H7 (cell line): ENCODE results near the gene AOC3. TPM values are rescaled to one million over a fixed set of nuclear protein-coding genes. Genes with fewer than 3 reads are reported as not detected.
"Not testable (repeated sequence)": the region's sequence is repeated elsewhere in the genome, so short reads cannot be mapped to it uniquely, and the experiment has no call there.

ENCODE experiments used
- DNase-seq: peaks from one replicate; pipeline ENCODE4 v3.0.0; 2012
- H3K27me3 ChIP-seq: 2 replicates; pipeline ENCODE4 v1.6.0; 2011; ENCODE audit warnings: mild to moderate bottlenecking, low read length; ENCODE audit not compliant: control insufficient read depth, insufficient read depth
- H3K36me3 ChIP-seq: replicated peaks from 2 replicates; pipeline ENCODE4 v1.5.1; 2011; ENCODE audit warnings: low read length; ENCODE audit not compliant: control insufficient read depth, insufficient read depth
- H3K4me3 ChIP-seq: 2 replicates; pipeline ENCODE4 v1.5.1; 2011; ENCODE audit warnings: low read depth, mild to moderate bottlenecking, control low read depth, low read length, moderate library complexity; ENCODE audit not compliant: insufficient read depth
- total RNA-seq: library from RNA; depleted of rRNA; stranded (reverse); fragments of >200 nt; shearing (Covaris generic); gene quantifications from 2 replicates; pipeline ENCODE4 v1.2.3, GENCODE V29; 2014

AOC3 gene
- total RNA-seq, 1 experiment from 2014 or later: 0.31 TPM

DNA sequence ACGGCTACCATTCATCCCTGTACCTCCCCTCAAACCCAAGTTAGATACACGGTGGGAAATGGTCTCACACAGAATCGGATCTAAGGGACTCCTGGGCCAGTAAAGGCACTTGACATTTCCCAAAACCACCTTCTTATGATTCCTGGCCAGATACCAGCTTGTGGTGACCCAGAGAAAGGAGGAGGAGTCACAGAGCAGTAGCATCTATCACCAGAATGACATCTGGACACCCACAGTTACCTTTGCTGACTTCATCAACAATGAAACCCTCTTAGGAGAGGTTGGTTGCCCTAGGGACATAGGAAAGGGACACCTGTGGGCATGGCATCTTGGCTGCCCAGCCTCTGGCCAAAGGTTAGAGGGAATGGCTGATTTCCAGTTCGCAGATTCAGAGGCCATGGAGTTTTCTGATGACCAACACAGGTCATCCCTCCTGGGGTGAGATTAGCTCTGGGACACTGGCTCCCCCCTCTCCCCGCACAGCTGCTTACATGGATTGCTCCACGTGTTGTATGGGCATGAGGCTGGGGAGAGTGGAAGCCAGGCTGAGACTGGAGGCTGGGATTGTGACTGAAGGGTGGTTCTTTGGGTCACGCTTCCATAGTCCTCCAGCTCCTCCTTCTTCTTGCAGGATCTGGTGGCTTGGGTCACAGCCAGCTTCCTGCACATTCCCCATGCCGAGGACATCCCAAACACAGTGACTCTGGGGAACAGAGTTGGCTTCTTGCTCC is 1.4 kb upstream of the AOC3 start:
- no peak for DNase-seq

GRCh38 chr17:42851371-42852240 is 607 bp downstream of the AOC3 start:
- H3K4me3 ChIP-seq, H3K27me3 ChIP-seq, H3K36me3 ChIP-seq, DNase-seq: not testable (repeated sequence)

More for the DNA sequence above, 1.4 kb upstream of the AOC3 start:
- Histone ChIP-seq H3K36me3 (peaks cover 6% of the 10 kb centered on the region), H3K27me3 (no peaks in the 10 kb centered on the region), H3K4me3 (no peak overlapping the region)

DNA sequence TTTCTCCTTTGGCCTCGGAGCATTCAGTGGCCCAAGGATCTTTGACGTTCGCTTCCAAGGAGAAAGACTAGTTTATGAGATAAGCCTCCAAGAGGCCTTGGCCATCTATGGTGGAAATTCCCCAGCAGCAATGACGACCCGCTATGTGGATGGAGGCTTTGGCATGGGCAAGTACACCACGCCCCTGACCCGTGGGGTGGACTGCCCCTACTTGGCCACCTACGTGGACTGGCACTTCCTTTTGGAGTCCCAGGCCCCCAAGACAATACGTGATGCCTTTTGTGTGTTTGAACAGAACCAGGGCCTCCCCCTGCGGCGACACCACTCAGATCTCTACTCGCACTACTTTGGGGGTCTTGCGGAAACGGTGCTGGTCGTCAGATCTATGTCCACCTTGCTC is 1.4 kb downstream of the AOC3 start:
- Histone ChIP-seq H3K4me3 (no peak overlapping the region), H3K27me3 (no peaks in the 10 kb centered on the region), H3K36me3 (no peaks in the 10 kb centered on the region)
- DNase-seq: no peak

DNA sequence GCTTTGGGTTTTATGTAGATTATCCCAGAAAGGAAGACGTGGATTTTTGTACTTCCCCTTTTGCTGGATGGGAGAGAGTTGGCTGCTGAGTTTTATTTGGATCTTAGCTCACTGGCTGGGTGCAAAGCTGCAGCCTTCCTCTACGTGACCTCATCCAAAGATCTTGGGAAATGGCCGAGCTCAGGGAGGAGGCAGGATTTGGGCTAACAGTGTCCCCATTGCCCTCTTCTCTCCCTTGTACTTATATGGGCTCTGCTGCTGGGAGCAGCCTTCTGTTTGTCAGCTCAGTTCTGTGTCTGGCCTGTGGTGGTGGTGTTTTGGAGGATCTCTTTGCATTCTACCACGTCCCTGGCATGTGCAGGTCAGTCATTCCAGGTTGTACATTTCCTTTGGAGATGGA is 2.0 kb downstream of the AOC3 start:
- DNase-seq: no peak
- Histone ChIP-seq H3K27me3 (no peaks in the 10 kb centered on the region), H3K4me3 (no peak overlapping the region), H3K36me3 (no peaks in the 10 kb centered on the region)

GRCh38 chr17:42853597-42853967 is 2.6 kb downstream of the AOC3 start:
- no peak for DNase-seq
- H3K27me3 ChIP-seq: no peaks in the 10 kb centered on the region
- no peak overlapping the region for H3K4me3 ChIP-seq
- no peaks in the 10 kb centered on the region for H3K36me3 ChIP-seq

DNA sequence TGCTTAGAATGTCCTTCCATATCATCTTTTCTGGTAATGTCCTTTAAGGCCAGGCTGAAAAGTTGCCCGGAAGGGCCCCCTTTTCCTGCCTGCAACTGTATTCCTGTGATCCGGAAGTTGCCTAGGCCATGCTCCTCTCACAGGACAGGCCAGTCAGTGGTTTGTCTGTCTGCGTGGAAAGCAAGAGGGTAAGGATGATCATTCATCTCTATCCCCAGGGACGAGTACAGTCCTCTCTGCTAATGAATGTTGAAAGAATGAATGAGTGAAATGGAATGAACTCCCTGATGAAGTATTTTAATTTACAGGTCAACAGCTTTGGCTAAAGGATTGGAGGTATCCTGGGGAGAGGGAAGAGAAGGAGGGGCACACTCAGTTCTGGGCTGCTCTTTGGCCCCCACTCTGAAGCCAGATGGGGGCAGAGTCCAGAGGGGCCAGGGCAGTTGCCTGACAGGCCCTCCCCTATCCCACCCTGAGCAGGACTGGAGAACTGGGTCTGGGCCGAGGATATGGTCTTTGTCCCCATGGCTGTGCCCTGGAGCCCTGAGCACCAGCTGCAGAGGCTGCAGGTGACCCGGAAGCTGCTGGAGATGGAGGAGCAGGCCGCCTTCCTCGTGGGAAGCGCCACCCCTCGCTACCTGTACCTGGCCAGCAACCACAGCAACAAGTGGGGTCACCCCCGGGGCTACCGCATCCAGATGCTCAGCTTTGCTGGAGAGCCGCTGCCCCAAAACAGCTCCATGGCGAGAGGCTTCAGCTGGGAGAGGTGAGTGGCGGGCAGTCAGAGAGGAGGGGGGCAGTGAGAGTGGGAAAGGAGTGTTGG is 3.2 kb downstream of the AOC3 start:
- Histone ChIP-seq H3K36me3 (no peaks in the 10 kb centered on the region), H3K27me3 (no peaks in the 10 kb centered on the region), H3K4me3 (no peak overlapping the region)
- no peak for DNase-seq

GRCh38 chr17:42855048-42855596 is 4.1 kb downstream of the AOC3 start:
- Histone ChIP-seq H3K36me3 (no peaks in the 10 kb centered on the region), H3K4me3 (no peak overlapping the region), H3K27me3 (no peaks in the 10 kb centered on the region)
- no peak for DNase-seq

- not testable (repeated sequence) for DNase-seq, H3K36me3 ChIP-seq, H3K4me3 ChIP-seq, H3K27me3 ChIP-seq
Measured at GRCh38 chr17:42856093-42856492, 5.1 kb downstream of the AOC3 start.

DNA sequence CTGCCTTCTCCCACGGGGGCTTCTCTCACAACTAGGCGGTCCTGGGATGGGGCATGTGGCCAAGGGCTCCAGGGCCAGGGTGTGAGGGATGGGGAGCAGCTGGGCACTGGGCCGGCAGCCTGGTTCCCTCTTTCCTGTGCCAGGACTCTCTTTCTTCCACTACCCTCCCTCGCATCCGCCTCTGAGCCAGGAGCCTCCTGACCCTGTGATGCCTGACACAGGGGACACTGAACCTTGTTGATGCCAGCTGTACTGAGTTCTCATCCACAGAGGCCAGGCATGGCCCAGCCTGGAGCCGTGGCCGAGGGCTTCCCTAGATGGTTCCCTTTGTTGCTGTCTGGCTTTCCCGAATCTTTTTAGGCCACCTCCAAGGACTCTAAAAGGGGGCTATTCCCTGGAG is 5.5 kb downstream of the AOC3 start:
- H3K4me3 ChIP-seq, DNase-seq, H3K27me3 ChIP-seq, H3K36me3 ChIP-seq: not testable (repeated sequence)

- Histone ChIP-seq H3K4me3 (no peak overlapping the region), H3K27me3 (no peaks in the 10 kb centered on the region), H3K36me3 (no peaks in the 10 kb centered on the region)
- peak; percentile 80 for DNase-seq
Measured at GRCh38 chr17:42857389-42857788, 6.4 kb downstream of the AOC3 start.

- Histone ChIP-seq H3K4me3 (no peak overlapping the region), H3K27me3 (no peaks in the 10 kb centered on the region; the same call in 1 of the 2 replicates), H3K36me3 (no peaks in the 10 kb centered on the region)
- no peak for DNase-seq
Measured at GRCh38 chr17:42865638-42866094, 14.7 kb downstream of the AOC3 start.

GRCh38 chr17:42866216-42866615 is 15.2 kb downstream of the AOC3 start:
- Histone ChIP-seq H3K36me3 (no peaks in the 10 kb centered on the region), H3K4me3 (no peak overlapping the region), H3K27me3 (no peaks in the 10 kb centered on the region; the same call in 1 of the 2 replicates)
- DNase-seq: no peak

DNA sequence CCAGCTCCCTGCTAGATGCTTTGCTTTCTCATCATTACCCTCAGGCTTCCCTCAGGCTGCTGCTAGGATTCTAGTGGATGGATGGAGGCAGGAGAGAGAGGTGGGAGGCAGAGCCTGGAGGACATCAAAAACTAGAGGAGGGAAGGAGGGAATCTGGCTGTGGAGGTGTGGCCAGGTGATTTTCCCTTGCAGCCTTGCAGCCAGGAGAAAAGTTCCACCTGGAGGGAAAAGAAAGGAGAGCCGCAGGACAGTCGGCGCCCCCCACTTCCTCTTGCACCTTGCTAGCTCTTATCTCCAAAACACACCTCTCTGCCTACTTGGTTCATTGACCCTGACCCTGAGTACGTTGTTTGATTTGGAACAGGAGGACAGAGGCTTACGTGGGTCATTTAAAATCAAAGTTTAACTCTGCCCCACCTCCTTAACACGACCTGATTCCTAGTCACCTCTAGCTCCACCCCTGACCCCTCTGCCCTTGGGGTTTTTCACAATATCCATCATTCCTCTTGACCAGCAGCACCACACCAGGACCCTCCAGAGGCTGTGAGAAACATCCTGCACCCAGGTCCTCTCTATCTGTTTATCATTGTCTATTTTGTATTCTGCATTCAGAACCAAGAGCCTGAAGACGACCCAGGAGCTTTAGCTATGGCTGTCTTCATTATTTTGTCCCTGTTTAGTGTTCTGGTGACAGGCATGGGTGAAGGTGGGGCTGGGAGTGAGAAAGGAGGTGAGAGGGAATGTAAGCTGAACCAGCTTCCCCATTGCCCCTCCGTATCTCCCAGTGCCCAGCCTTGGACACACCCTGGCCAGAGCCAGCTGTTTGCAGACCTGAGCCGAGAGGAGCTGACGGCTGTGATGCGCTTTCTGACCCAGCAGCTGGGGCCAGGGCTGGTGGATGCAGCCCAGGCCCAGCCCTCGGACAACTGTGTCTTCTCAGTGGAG is 15.9 kb downstream of the AOC3 start:
- no peaks in the 10 kb centered on the region for H3K36me3 ChIP-seq
- no peak overlapping the region for H3K4me3 ChIP-seq
- DNase-seq: no peak
- H3K27me3 ChIP-seq: no peaks in the 10 kb centered on the region; the same call in 1 of the 2 replicates
